Hair follicular keratinocyte (primary cell): ENCODE data around the gene WDR83. TPM values are rescaled to one million over a fixed set of nuclear protein-coding genes. Genes with fewer than 3 reads are reported as not detected.

Experiments used
- total RNA-seq: library from RNA; depleted of rRNA; stranded (reverse); fragments of >200 nt; gene quantifications from 2 replicates; pipeline ENCODE4 v1.2.3, GENCODE V29; 2015

The WDR83 gene, protein sequence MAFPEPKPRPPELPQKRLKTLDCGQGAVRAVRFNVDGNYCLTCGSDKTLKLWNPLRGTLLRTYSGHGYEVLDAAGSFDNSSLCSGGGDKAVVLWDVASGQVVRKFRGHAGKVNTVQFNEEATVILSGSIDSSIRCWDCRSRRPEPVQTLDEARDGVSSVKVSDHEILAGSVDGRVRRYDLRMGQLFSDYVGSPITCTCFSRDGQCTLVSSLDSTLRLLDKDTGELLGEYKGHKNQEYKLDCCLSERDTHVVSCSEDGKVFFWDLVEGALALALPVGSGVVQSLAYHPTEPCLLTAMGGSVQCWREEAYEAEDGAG
- 5.1 and 11.3 TPM in 2 replicates for total RNA-seq

DNA sequence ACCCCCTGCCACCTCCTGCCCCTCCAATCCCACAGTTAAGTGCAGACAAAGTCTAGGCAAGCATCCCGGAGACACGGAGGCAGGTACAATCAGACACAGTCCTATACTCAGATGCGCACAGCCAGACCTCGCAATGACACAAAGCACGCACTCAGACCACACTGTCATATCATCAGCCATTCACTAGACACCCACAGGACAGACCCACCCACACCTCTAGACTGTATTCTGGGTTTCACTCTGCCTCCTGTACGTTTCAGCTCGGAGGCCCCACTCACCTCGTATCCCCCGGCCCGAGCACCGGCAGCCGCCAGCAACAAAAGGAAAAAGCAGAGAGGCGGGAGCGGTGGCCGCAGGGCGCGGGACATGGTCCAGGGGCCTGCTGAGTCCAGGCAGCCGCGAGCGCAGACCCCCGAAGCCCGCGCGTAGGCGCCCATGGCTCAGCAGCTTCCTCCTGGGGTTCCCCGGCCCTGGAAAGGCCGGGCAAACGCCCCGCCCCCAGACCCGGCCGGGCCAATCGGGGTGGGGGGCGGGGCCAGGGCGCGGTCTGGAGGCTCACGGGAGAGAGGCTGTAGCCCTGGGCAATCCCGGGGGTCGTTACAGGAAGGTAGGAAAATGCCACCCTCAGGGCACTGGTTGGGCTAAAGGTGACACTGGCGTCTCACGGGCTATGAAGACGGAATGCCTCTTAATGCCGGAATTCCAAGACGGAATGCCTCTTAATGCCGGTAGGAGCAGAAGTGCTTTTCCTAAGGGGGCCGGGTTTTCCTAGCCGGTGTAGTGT, at the start of gene WDR83, which contains the start of gene MAN2B1:
Gene WDR83 (plus strand): TSS at position 543 of the 784 bp plus-strand sequence. CDS start 2,984 bp downstream, outside the sequence.
Gene MAN2B1 (minus strand): TSS at position 478 of the 784 bp plus-strand sequence. CDS start 41 bp downstream, at position 437.

DNA sequence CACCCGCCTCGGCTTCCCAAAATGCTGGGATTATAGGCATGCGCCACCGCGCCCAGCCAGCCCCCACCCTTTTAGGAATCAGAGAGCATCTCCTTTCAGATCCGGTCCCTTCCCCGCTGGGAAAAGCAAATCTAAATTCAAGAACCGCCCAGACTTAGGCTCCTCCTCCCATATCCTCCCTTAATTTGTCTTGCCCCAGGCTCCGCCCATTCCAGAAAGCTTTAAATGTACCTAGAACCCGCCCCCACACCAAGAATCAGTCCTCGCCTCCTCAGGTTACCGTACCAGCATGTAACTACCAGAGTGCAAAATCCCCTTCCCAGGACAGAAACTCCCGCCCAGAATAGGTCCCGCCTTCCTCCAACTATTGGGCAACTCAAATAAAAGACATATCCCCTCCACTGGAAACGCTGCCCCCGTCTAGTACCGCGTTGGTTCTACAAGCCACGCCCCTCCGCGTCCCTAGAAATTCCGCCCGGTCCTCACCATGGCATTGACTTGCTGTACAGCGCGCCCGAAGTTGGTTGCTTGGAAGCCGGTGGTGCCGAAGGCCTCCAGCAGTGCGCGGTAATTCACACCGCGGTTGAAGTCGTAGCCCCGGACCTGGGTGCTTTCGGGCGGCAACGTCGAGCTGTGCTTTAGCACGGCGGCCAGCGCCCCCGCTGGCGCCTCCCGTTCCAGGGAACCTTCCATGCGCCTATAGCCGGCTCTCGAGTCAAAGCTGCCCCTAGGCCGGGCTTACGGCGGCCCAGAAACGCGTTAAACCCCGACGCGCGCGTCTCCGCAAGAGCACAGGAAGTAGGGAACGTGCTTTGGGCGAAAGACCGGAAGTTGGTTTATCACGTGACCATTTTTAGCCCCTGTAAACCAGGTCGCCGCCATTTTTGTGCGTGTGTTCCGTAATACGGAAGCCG, 14.7 kb downstream of the WDR83 start, which contains the start of gene DHPS:
Gene DHPS (minus strand): TSS at position 807 of the 914 bp plus-strand sequence. CDS start 114 bp downstream, at position 693.

DNA sequence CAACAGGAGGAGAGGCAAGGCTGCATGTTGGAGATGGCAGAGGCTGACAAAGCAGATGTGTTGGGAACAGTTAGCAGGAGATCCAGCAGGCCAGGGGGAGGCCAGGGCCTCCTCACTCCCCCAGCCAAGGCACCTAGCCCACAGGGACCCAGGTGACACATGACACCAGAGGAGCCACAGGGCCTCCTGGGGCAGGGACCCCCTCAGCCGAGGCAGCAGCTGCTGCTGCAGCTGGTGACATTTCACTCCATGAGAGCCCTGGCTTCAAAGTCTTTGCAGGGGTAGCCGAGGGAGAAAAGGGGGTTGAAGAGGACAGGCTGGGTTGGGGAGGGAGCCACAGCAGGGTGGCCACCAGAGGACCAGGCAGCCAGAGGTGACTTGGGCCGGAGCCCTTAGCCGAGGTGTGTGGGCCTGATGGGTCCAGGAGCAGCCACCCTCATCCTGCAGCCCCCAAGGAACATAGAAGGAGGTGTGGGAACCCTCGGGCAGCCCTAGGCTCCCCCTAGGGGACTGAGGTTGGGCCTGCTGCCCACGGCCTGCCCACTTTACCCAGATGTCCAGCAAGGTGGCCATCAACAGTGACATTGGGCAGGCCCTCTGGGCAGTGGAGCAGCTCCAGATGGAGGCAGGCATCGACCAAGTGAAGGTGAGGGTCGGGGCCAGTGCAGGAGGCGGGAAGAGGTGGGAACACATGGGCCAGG, 21.0 kb downstream of the WDR83 start, which contains the start of gene GNG14:
Gene GNG14 (plus strand): TSS at position 503 of the 701 bp plus-strand sequence. CDS start 51 bp downstream, at position 554.

DNA sequence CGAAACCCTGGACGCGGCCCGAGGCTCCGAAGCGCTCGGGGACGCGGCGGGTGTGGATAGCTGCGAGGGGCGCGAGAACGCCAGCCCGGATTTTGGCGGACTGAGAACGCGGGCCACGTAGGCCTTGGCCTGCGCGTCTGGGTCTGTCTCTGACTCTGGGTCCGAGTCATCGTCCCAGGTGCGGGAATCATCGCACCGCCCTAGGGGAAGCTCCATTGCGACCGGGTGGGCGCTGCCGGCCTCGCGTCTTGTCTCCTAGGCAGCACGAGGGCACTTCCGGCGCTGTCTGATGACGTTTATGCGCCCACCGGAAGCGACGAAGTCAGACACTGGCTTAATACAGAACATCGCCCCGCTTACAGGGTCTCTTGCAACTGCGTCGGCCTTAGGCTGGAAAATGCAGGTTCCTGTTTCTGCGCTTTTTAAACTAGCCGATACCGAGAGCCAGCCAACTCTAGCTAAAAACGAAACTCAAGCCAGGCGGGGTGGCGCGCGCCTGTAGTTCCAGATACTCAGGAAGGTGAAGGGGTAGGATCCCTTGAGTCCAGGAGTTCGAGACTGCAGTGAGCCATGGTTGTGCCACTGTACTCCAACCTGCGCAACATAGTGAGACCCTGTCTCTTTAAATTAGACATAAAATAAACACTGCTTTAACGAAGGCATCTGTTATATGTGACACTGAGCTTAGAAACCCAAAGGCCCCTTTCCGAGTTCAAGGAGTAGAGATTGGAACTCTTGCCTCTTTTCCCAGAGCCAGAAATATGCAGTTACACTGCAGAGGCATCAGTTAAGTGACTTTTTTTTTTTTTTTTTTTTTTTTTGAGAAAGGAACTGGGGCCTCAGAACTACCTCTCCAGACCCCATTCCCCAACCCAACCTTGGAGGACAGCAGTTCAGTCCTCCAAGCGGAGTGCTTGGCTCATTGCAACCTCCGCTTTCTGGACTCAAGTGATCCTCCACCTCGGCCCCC, 30.0 kb downstream of the WDR83 start, which contains the start of gene FBXW9:
Gene FBXW9 (minus strand): TSS at position 266 of the 970 bp plus-strand sequence. CDS start 50 bp downstream, at position 216.

DNA sequence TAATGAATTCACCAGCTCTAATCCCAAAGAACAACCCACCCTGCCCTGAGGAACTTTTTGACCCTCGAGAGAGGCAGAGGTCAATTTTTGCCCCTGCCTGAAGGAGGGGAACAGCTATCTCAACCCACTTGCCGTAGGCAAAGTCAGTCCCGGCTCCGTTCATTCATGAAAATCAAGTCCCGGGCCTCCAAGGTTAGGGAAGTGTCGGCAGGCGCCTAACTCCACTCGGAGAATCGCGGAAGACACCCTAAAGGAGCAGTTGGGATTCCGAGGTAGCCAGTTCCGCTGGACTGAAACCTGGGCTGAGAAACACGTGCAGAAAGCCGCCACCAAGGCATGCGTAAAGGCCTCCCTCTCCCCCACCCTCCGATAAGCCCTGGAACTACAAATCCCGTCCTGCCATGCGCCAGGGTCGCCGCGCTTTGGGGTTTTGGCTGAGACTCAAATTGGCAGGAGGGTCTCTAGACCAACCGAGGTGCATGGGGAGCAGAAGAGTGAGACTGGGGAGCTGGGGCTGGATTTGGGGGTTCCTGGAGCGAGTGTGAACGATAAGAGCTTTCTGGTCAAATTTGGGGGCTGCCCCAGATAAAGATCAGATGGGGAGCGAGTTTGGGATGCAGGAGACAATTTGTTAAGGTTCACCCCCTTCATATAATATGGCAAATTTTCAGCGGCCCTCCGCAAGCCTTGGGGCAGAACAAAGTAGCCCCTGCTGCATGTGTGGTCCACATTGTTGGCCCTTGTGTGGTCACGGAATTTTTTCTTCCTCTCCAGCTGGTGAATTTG, 57.2 kb downstream of the WDR83 start, which contains the start of gene TNPO2:
Gene TNPO2 (minus strand): TSS at position 292 of the 786 bp plus-strand sequence. CDS start 2,955 bp downstream, outside the sequence.

Other genes with a start within 250 kb of the WDR83 start
- gene ZNF443, start 225.8 kb upstream of the WDR83 start, total RNA-seq, result 1.5 and 1.6 TPM in 2 replicates
- 0.47 and 0.53 TPM in 2 replicates for gene ZNF709, start 182.0 kb upstream of the WDR83 start, total RNA-seq
- 2.6 and 3.9 TPM in 2 replicates for gene ZNF564, start 115.3 kb upstream of the WDR83 start, total RNA-seq
- 2.6 and 5.2 TPM in 2 replicates for gene ZNF490, start 56.0 kb upstream of the WDR83 start, total RNA-seq
- gene ZNF791, start 55.9 kb upstream of the WDR83 start, total RNA-seq, result 5.2 and 5.3 TPM in 2 replicates
- gene MAN2B1, start 65 bp upstream of the WDR83 start, total RNA-seq, result 45.4 and 59.0 TPM in 2 replicates
- gene DHPS, start 15.1 kb downstream of the WDR83 start, total RNA-seq, result 70.4 and 110 TPM in 2 replicates
- gene GNG14, start 21.2 kb downstream of the WDR83 start, total RNA-seq, result not detected in 2 replicates
- gene FBXW9, start 29.8 kb downstream of the WDR83 start, total RNA-seq, result 15.1 and 17.9 TPM in 2 replicates
- 20.5 and 26.8 TPM in 2 replicates for gene TNPO2, start 57.1 kb downstream of the WDR83 start, total RNA-seq
- gene TRIR, start 67.9 kb downstream of the WDR83 start, total RNA-seq, result 272 and 389 TPM in 2 replicates
- 79.1 and 99.4 TPM in 2 replicates for gene GET3, start 70.7 kb downstream of the WDR83 start, total RNA-seq
- gene BEST2, start 85.0 kb downstream of the WDR83 start, total RNA-seq, result 0.39 TPM in 1 of 2 replicates, not detected in the other
- 30.8 and 32.7 TPM in 2 replicates for gene HOOK2, start 108.7 kb downstream of the WDR83 start, total RNA-seq
- gene JUNB, start 124.7 kb downstream of the WDR83 start, total RNA-seq, result 369 and 618 TPM in 2 replicates
- 260 and 355 TPM in 2 replicates for gene PRDX2, start 135.0 kb downstream of the WDR83 start, total RNA-seq
- gene THSD8, start 135.3 kb downstream of the WDR83 start, total RNA-seq, result not detected in 2 replicates
- 26.7 and 51.0 TPM in 2 replicates for gene RNASEH2A, start 139.8 kb downstream of the WDR83 start, total RNA-seq
- gene RTBDN, start 167.8 kb downstream of the WDR83 start, total RNA-seq, result not detected in 2 replicates
- gene MAST1, start 171.7 kb downstream of the WDR83 start, total RNA-seq, result 0.08 and 0.78 TPM in 2 replicates
- 35.8 and 48.5 TPM in 2 replicates for gene DNASE2, start 214.6 kb downstream of the WDR83 start, total RNA-seq
- not detected in 2 replicates for gene KLF1, start 220.4 kb downstream of the WDR83 start, total RNA-seq
- 30.6 and 39.4 TPM in 2 replicates for gene GCDH, start 224.4 kb downstream of the WDR83 start, total RNA-seq